HepG2 (cell line): ENCODE results near the gene HES7. TPM values are rescaled to one million over a fixed set of nuclear protein-coding genes. Genes with fewer than 3 reads are reported as not detected.

Experiments
- CHCHD3 ChIP-seq: sonication (generic); formaldehyde crosslinking; IDR thresholded peaks from 2 replicates; pipeline ENCODE4 v1.8.0; 2022; ENCODE audit warnings: mild to moderate bottlenecking, missing genetic modification reagents, moderate library complexity
- GPBP1L1 ChIP-seq: sonication (generic); formaldehyde crosslinking; IDR thresholded peaks from 2 replicates; pipeline ENCODE4 v1.5.0; 2020; ENCODE audit warnings: mild to moderate bottlenecking, missing genetic modification reagents
- HDAC2 ChIP-seq: sonication (generic); formaldehyde crosslinking; IDR thresholded peaks from 2 replicates; pipeline ENCODE4 v1.4.0; 2020; ENCODE audit warnings: missing genetic modification reagents
- SAFB2 ChIP-seq: sonication (generic); formaldehyde crosslinking; IDR thresholded peaks from 2 replicates; pipeline ENCODE4 v1.5.1; 2020; ENCODE audit warnings: missing genetic modification reagents, low read depth, mild to moderate bottlenecking, borderline replicate concordance
- SIN3A ChIP-seq: IDR thresholded peaks from 2 replicates; pipeline ENCODE4 v1.6.1; 2011; ENCODE audit warnings: low read depth, mild to moderate bottlenecking, control low read depth, low read length, borderline replicate concordance
- SP5 ChIP-seq: IDR thresholded peaks from 2 replicates; pipeline ENCODE4 v1.6.1; 2016; ENCODE audit warnings: low read depth, borderline replicate concordance
- STAT5B ChIP-seq: sonication (generic); formaldehyde crosslinking; IDR thresholded peaks from 2 replicates; pipeline ENCODE4 v1.4.0; 2020; ENCODE audit warnings: missing genetic modification reagents
- ZFP1 ChIP-seq: IDR thresholded peaks from 2 replicates; pipeline ENCODE4 v1.6.1; 2016
- ZNF136 ChIP-seq: sonication (generic); formaldehyde crosslinking; IDR thresholded peaks from 2 replicates; pipeline ENCODE4 v1.8.1; 2022; ENCODE audit warnings: low read depth, mild to moderate bottlenecking, moderate library complexity, missing genetic modification reagents
- ZNF317 ChIP-seq: sonication (generic); formaldehyde crosslinking; IDR thresholded peaks from 2 replicates; pipeline ENCODE4 v1.5.0; 2020; ENCODE audit warnings: mild to moderate bottlenecking, missing genetic modification reagents
- ZNF772 ChIP-seq: sonication (generic); formaldehyde crosslinking; IDR thresholded peaks from 2 replicates; pipeline ENCODE4 v1.5.0; 2020; ENCODE audit warnings: mild to moderate bottlenecking, missing genetic modification reagents
- polyA plus RNA-seq, 8 experiments: library from polyadenylated mRNA; depleted of rRNA in 3 of 8; stranded (reverse) in 7 of 8; unstranded in 1 of 8; fragments of >200 nt; fragmentation: Illumina TruSeq in 4 of 8; extraction: Trizol in 4 of 8; gene quantifications; 2 replicates each; pipeline versions ENCODE4 v1.2.1 to v1.2.3, GENCODE V29; 2011 to 2016; ENCODE audit warnings: low read depth in 4 of 8, missing spikeins in 1 of 8, mixed read lengths in 1 of 8; ENCODE audit not compliant: insufficient read depth in 1 of 8
- total RNA-seq, 5 experiments: library from RNA; depleted of rRNA; stranded (reverse); fragments of >200 nt; fragmentation: Illumina TruSeq; extraction: Trizol; gene quantifications; 2 replicates each; pipeline ENCODE4 v1.2.3, GENCODE V29; 2016; ENCODE audit warnings: low read depth in 1 of 5
- TF ChIP-seq, protein P1 (sequence below): sonication (generic); formaldehyde crosslinking; IDR thresholded peaks from 2 replicates; pipeline ENCODE4 v1.4.0; 2020; ENCODE audit warnings: missing genetic modification reagents
- TF ChIP-seq, protein P2 (sequence below): sonication (generic); formaldehyde crosslinking; IDR thresholded peaks from 2 replicates; pipeline ENCODE4 v1.4.0; 2020; ENCODE audit warnings: missing genetic modification reagents, mild to moderate bottlenecking, borderline replicate concordance
- TF ChIP-seq, protein P3 (sequence below): sonication (generic); formaldehyde crosslinking; IDR thresholded peaks from 2 replicates; pipeline ENCODE4 v1.4.0; 2020; ENCODE audit warnings: mild to moderate bottlenecking, missing genetic modification reagents
- TF ChIP-seq, protein P4 (sequence below): IDR thresholded peaks from 2 replicates; pipeline ENCODE4 v1.6.1; 2016; ENCODE audit warnings: low read depth, missing genetic modification reagents, missing compliant biosample characterization

HES7 gene
- total and polyA plus RNA-seq, 2 of the 13 experiments (the other 11 are each of a cell fraction or from before 2014, with no cell fraction given), result not detected

DNA sequence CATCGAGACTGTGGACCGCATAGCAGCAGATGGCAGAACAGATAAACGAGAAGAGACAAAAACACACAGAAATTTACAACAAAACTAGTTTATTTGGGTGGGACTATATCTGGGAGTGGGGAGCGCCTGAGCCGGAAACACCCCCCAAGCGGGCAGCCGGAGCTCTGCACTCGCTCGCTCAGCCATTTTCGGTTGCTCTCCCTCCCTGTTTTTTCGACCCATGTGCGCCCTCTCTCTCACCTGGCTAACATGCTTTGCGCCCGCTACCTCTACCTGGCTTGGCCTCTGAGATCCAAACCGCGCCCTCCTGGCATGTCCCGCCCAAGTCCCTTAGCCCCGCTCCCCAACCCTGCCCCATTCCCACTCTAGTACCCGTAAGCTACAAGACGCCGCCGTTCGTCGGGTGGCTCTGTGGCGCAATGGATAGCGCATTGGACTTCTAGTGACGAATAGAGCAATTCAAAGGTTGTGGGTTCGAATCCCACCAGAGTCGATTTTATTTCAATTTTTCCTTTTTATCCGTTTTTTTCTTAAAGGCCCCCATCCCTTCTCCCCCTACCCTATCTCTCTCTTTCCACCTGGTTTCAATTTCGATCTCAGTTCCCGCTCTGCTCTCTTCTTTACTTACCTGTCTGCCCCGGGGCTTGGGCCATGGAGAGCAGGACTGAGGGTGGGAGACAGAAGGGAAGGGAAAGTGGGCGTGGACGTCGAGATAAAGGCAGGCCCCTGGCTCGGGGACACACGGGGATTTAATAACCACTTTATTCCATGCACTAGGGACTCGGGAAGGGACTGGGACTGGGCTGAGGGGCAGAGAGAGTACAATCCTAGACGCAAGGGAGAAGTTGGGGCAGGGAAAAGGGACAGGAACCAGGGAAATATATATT is 3.1 kb downstream of the HES7 start (continued):
- TF ChIP-seq ZFP1 (CRISPR knock-in tag) (no peak), GPBP1L1 (CRISPR knock-in tag) (no peak), HDAC2 (CRISPR knock-in tag) (peak; percentile 7; the same call in 1 of the 2 replicates), STAT5B (no peak), ZNF772 (CRISPR knock-in tag) (no peak), SIN3A (no peak), ZNF136 (CRISPR knock-in tag) (no peak), SAFB2 (CRISPR knock-in tag) (no peak; the same call in 1 of the 2 replicates), CHCHD3 (no peak), ZNF317 (no peak), SP5 (CRISPR knock-in tag) (no peak)
- TF ChIP-seq, protein P1, sequence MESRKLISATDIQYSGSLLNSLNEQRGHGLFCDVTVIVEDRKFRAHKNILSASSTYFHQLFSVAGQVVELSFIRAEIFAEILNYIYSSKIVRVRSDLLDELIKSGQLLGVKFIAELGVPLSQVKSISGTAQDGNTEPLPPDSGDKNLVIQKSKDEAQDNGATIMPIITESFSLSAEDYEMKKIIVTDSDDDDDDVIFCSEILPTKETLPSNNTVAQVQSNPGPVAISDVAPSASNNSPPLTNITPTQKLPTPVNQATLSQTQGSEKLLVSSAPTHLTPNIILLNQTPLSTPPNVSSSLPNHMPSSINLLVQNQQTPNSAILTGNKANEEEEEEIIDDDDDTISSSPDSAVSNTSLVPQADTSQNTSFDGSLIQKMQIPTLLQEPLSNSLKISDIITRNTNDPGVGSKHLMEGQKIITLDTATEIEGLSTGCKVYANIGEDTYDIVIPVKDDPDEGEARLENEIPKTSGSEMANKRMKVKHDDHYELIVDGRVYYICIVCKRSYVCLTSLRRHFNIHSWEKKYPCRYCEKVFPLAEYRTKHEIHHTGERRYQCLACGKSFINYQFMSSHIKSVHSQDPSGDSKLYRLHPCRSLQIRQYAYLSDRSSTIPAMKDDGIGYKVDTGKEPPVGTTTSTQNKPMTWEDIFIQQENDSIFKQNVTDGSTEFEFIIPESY, result 0 out of 2 replicates have a peak, but pooled peaks have one; percentile 31
- TF ChIP-seq, protein P2, sequence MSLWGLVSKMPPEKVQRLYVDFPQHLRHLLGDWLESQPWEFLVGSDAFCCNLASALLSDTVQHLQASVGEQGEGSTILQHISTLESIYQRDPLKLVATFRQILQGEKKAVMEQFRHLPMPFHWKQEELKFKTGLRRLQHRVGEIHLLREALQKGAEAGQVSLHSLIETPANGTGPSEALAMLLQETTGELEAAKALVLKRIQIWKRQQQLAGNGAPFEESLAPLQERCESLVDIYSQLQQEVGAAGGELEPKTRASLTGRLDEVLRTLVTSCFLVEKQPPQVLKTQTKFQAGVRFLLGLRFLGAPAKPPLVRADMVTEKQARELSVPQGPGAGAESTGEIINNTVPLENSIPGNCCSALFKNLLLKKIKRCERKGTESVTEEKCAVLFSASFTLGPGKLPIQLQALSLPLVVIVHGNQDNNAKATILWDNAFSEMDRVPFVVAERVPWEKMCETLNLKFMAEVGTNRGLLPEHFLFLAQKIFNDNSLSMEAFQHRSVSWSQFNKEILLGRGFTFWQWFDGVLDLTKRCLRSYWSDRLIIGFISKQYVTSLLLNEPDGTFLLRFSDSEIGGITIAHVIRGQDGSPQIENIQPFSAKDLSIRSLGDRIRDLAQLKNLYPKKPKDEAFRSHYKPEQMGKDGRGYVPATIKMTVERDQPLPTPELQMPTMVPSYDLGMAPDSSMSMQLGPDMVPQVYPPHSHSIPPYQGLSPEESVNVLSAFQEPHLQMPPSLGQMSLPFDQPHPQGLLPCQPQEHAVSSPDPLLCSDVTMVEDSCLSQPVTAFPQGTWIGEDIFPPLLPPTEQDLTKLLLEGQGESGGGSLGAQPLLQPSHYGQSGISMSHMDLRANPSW (CRISPR knock-in tag), result no peak
- TF ChIP-seq, protein P3, sequence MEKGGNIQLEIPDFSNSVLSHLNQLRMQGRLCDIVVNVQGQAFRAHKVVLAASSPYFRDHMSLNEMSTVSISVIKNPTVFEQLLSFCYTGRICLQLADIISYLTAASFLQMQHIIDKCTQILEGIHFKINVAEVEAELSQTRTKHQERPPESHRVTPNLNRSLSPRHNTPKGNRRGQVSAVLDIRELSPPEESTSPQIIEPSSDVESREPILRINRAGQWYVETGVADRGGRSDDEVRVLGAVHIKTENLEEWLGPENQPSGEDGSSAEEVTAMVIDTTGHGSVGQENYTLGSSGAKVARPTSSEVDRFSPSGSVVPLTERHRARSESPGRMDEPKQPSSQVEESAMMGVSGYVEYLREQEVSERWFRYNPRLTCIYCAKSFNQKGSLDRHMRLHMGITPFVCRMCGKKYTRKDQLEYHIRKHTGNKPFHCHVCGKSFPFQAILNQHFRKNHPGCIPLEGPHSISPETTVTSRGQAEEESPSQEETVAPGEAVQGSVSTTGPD (CRISPR knock-in tag), result no peak
- TF ChIP-seq, protein P4, sequence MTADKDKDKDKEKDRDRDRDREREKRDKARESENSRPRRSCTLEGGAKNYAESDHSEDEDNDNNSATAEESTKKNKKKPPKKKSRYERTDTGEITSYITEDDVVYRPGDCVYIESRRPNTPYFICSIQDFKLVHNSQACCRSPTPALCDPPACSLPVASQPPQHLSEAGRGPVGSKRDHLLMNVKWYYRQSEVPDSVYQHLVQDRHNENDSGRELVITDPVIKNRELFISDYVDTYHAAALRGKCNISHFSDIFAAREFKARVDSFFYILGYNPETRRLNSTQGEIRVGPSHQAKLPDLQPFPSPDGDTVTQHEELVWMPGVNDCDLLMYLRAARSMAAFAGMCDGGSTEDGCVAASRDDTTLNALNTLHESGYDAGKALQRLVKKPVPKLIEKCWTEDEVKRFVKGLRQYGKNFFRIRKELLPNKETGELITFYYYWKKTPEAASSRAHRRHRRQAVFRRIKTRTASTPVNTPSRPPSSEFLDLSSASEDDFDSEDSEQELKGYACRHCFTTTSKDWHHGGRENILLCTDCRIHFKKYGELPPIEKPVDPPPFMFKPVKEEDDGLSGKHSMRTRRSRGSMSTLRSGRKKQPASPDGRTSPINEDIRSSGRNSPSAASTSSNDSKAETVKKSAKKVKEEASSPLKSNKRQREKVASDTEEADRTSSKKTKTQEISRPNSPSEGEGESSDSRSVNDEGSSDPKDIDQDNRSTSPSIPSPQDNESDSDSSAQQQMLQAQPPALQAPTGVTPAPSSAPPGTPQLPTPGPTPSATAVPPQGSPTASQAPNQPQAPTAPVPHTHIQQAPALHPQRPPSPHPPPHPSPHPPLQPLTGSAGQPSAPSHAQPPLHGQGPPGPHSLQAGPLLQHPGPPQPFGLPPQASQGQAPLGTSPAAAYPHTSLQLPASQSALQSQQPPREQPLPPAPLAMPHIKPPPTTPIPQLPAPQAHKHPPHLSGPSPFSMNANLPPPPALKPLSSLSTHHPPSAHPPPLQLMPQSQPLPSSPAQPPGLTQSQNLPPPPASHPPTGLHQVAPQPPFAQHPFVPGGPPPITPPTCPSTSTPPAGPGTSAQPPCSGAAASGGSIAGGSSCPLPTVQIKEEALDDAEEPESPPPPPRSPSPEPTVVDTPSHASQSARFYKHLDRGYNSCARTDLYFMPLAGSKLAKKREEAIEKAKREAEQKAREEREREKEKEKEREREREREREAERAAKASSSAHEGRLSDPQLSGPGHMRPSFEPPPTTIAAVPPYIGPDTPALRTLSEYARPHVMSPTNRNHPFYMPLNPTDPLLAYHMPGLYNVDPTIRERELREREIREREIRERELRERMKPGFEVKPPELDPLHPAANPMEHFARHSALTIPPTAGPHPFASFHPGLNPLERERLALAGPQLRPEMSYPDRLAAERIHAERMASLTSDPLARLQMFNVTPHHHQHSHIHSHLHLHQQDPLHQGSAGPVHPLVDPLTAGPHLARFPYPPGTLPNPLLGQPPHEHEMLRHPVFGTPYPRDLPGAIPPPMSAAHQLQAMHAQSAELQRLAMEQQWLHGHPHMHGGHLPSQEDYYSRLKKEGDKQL (CRISPR knock-in tag), result no peak
